ENCODE data around the gene TTLL7. TPM values are rescaled to one million over a fixed set of nuclear protein-coding genes. Genes with fewer than 3 reads are reported as not detected.

The TTLL7 gene
- polyA plus RNA-seq, 2 of the 4 experiments (the other 2 are of a cell fraction), result 1.6 to 5.7 TPM

GRCh38 chr1:83887483-83887882, 111.4 kb downstream of the TTLL7 start:
- DNase-seq (ENCODE audit: low read depth in 1 of 2, low spot score in 1 of 2) (no peak), ATAC-seq (no peak), FAIRE-seq (no peak)
- Histone ChIP-seq H3K4me1 (no peaks in the 10 kb centered on the region), H3K4me2 (no peak overlapping the region), H3K9me3 (no peaks in the 10 kb centered on the region), H3K27ac (no peak overlapping the region), H3K4me3 (no peak overlapping the region)
- TF ChIP-seq JUN (IDR thresholded peaks at IDR 0.05), result no peak
- no peak for TF ChIP-seq SREBF2 (IDR thresholded peaks at IDR 0.05)
- TF ChIP-seq RFX5 (IDR thresholded peaks at IDR 0.05), result no peak
- no peak for TF ChIP-seq EHF (CRISPR knock-in tag; IDR thresholded peaks at IDR 0.05)
- no peak for TF ChIP-seq E2F6 (IDR thresholded peaks at IDR 0.05; ENCODE audit: borderline replicate concordance, low read depth)
- no peak for TF ChIP-seq BCL3 (IDR thresholded peaks at IDR 0.05)
- TF ChIP-seq ZFP36 (IDR thresholded peaks at IDR 0.05; ENCODE audit: borderline replicate concordance, partially characterized antibody), result no peak
- TF ChIP-seq POLR2A (IDR thresholded peaks at IDR 0.05; ENCODE audit: low read length), result no peak
- no peak for TF ChIP-seq POLR2AphosphoS2 (conservative IDR thresholded peaks at IDR 0.05; ENCODE audit: low read length)
- TF ChIP-seq FOSL2 (IDR thresholded peaks at IDR 0.05), result no peak
- no peak for TF ChIP-seq FOSL2 (CRISPR knock-in tag; IDR thresholded peaks at IDR 0.05)
- TF ChIP-seq ATOH8 (CRISPR knock-in tag; IDR thresholded peaks at IDR 0.05; ENCODE audit: low read depth), result no peak
- TF ChIP-seq PHF8 (IDR thresholded peaks at IDR 0.05; ENCODE audit: borderline replicate concordance, low read depth), result no peak
- TF ChIP-seq ELK1 (IDR thresholded peaks at IDR 0.05; ENCODE audit: low read depth, low read length), result no peak
- TF ChIP-seq MAX (IDR thresholded peaks at IDR 0.05), result no peak
- no peak for TF ChIP-seq CHD2 (IDR thresholded peaks at IDR 0.05; ENCODE audit: low read length, partially characterized antibody)
- no peak for TF ChIP-seq KDM5A (IDR thresholded peaks at IDR 0.05)
- no peak for TF ChIP-seq HDAC2 (IDR thresholded peaks at IDR 0.05)
- TF ChIP-seq NPAS2 (CRISPR knock-in tag; IDR thresholded peaks at IDR 0.05; ENCODE audit: borderline replicate concordance), result no peak
- TF ChIP-seq MYC (IDR thresholded peaks at IDR 0.05; ENCODE audit: borderline replicate concordance, low read length), result no peak
- TF ChIP-seq HOXB5 (CRISPR knock-in tag; IDR thresholded peaks at IDR 0.05), result no peak
- POLR2A ChIA-PET, result no interaction called here
- CTCF ChIA-PET, result no interaction called here
- 39% methylated on average over 3 of the region's 3 CpGs for WGBS (ENCODE audit: missing lambda C conversion rate)

- no peak for FAIRE-seq
- ChIA-PET POLR2A (no interaction called here), CTCF (no interaction called here)
These were observed 115.0 kb downstream of the TTLL7 start for GRCh38 chr1:83883979-83884378.

More at GRCh38 chr1:83883979-83884378, 115.0 kb downstream of the TTLL7 start:
- DNase-seq (ENCODE audit: low read depth in 1 of 2, low spot score in 1 of 2), result no peak
- Histone ChIP-seq H3K9me3 (no peaks in the 10 kb centered on the region), H3K4me3 (no peak overlapping the region), H3K4me1 (no peaks in the 10 kb centered on the region), H3K27ac (no peak overlapping the region), H3K4me2 (no peak overlapping the region)
- no peak for TF ChIP-seq ELK1 (IDR thresholded peaks at IDR 0.05; ENCODE audit: low read depth, low read length)
- TF ChIP-seq BCL3 (IDR thresholded peaks at IDR 0.05), result no peak
- TF ChIP-seq NFE2L2 (conservative IDR thresholded peaks at IDR 0.05; ENCODE audit: low read length), result no peak
- no peak for TF ChIP-seq PHF8 (IDR thresholded peaks at IDR 0.05; ENCODE audit: borderline replicate concordance, low read depth)
- no peak for TF ChIP-seq ZFP36 (IDR thresholded peaks at IDR 0.05; ENCODE audit: borderline replicate concordance, partially characterized antibody)
- no peak for TF ChIP-seq REST (IDR thresholded peaks at IDR 0.05)
- TF ChIP-seq MYC (IDR thresholded peaks at IDR 0.05; ENCODE audit: borderline replicate concordance, low read length), result no peak
- TF ChIP-seq SMC3 (IDR thresholded peaks at IDR 0.05), result no peak
- ATAC-seq, result no peak
